Adrenal gland (tissue), 12 donors: ENCODE measurements around the gene ZMYND15. TPM values are rescaled to one million over a fixed set of nuclear protein-coding genes. Genes with fewer than 3 reads are reported as not detected.
A peak's percentile ranks its signal among the peaks of the same experiment; 100 is the strongest.

Experiments
- DNase-seq, 7 donors: peaks; one replicate each; pipeline ENCODE4 v3.0.0-alpha.2; 2019 to 2020
- H3K27ac ChIP-seq, 5 donors: fragments of 200-600 bp; sonication (generic) in 4 of 5; 1 replicate in 3 of 5; 2 replicates in 2 of 5; pipeline versions ENCODE4 v1.5.1 to v1.8.0; 2016 to 2020; ENCODE audit warnings: mild to moderate bottlenecking in 1 of 5
- H3K27me3 ChIP-seq: fragments of 200-600 bp; 2 replicates; pipeline ENCODE4 v1.8.0; 2021
- H3K36me3 ChIP-seq, 2 donors: fragments of 200-600 bp; replicated peaks in 1 of 2; 1 replicate in 1 of 2; 2 replicates in 1 of 2; pipeline versions ENCODE4 v1.5.1 to v1.8.0; 2018 to 2022
- H3K4me1 ChIP-seq, 2 donors: fragments of 200-600 bp; replicated peaks in 1 of 2; 1 replicate in 1 of 2; 2 replicates in 1 of 2; pipeline versions ENCODE4 v1.5.1 to v1.8.0; 2018 to 2021
- H3K4me3 ChIP-seq, 4 donors: fragments of 200-600 bp; sonication (generic) in 3 of 4; one replicate each; pipeline ENCODE4 v1.5.1; 2016 to 2018
- H3K9me3 ChIP-seq, 3 donors: fragments of 200-600 bp; sonication (generic) in 1 of 3; replicated peaks in 1 of 3; 1 replicate in 2 of 3; 2 replicates in 1 of 3; pipeline versions ENCODE4 v1.5.1 to v1.8.0; 2016 to 2021
- CTCF ChIP-seq, 6 experiments: fragments of 450-650 bp in 4 of 6; fragments of 200-600 bp in 2 of 6; sonication (generic) in 1 of 6; IDR thresholded peaks; 1 replicate in 5 of 6; 2 replicates in 1 of 6; pipeline versions ENCODE4 v1.5.1 to v1.8.0; 2016 to 2021; ENCODE audit warnings: antibody characterized with exemption in 6 of 6, mild to moderate bottlenecking in 2 of 6, moderate library complexity in 1 of 6
- POLR2A ChIP-seq, 2 donors: fragments of 450-650 bp; IDR thresholded peaks; one replicate each; pipeline ENCODE4 v1.6.1; 2017; ENCODE audit warnings: antibody characterized with exemption in 2 of 2, mild to moderate bottlenecking in 2 of 2, moderate library complexity in 1 of 2
- WGBS, 4 donors: extraction: QIAGEN DNeasy Blood & Tissue Kit in 2 of 4; methylation state at CpG; one replicate each; pipeline versions ENCODE4 v1.1.5 to v1.1.7; 2013 to 2017; 5-methylcytosine and 5-hydroxymethylcytosine counted together
- intact Hi-C, 2 donors: fragments of 100-400 bp; cut with DNase I; formaldehyde crosslinking; loops; one replicate each; pipeline versions ENCODE4 v1.14.1 to v1.15.0; 2022 to 2023
- polyA plus RNA-seq, 3 donors: library from polyadenylated mRNA; stranded (reverse); fragments of 200-250 nt in 2 of 3; fragments of 350-450 nt in 1 of 3; fragmentation: Illumina TruSeq in 1 of 3; extraction: RNeasy Lipid Tissue Mini Kit (QIAGEN cat#74804) in 1 of 3; gene quantifications; one replicate each; pipeline ENCODE4 v1.2.3, GENCODE V29; 2013 to 2014
- total RNA-seq, 9 donors: library from RNA; depleted of rRNA in 4 of 9; stranded (reverse); fragments of >200 nt in 4 of 9; fragments of 120-200 nt in 1 of 9; fragmentation: NEBNext Ultra II Directional in 1 of 9; extraction: Animal tissue kit (Norgen Biotek cat#: 25700) in 1 of 9; gene quantifications; one replicate each; pipeline versions ENCODE4 v1.1.0 to v1.2.4, GENCODE V29; 2013 to 2023
- donor health status: healthy with polysubstance abuse.
- donor health status: Bipolar disorder and iron deficiency.
- donor health status: DM: yes; HTN: yes; CAD: no.
- donor health status: DM: no; HTN: no; CAD: no.
- donor health status: DM: no; HTN: no; CAD: no.
- donor health status: DM: yes; HTN: yes; CAD: no.

Gene ZMYND15
- total and polyA plus RNA-seq, 12 donors = 0.18 to 8.4 (median 1.7) TPM

- Histone ChIP-seq H3K27ac (peak overlapping the region in 3 of 5 donors; percentile 67 to 90 (median 68)), H3K4me1 (peaks cover 0 to 12% of the 10 kb centered on the region in 2 donors), H3K4me3 (no peak overlapping the region), H3K36me3 (peaks cover 0 to 33% of the 10 kb centered on the region in 2 donors), H3K9me3 (no peaks in the 10 kb centered on the region), H3K27me3 (no peaks in the 10 kb centered on the region)
- no peak for TF ChIP-seq CTCF (IDR thresholded peaks at IDR 0.05)
- TF ChIP-seq POLR2A (IDR thresholded peaks at IDR 0.05) = no peak
- DNase-seq = no peak
- WGBS, 4 donors = 80 to 86% (median 86%) methylated on average over 10 of the region's 10 CpGs
- intact Hi-C loops = loop anchor here (5.0 to 10.0 kb wide), 3 partner anchors 76 to 173 kb away; partner anchors contain the start of gene PSMB6 (in 1 of the 2)
Observed at GRCh38 chr17:4719146-4719545, 20.5 kb upstream of the ZMYND15 start.

- peak overlapping the region in 4 of 5 donors; percentile 20 to 90 (median 68) for H3K27ac ChIP-seq
- no peak overlapping the region for H3K4me3 ChIP-seq
- intact Hi-C loops = loop anchor here (5.0 to 10.0 kb wide), 3 partner anchors 75 to 173 kb away; partner anchors contain the start of gene PSMB6 (in 1 of the 2)
- H3K27me3 ChIP-seq = no peaks in the 10 kb centered on the region
- H3K36me3 ChIP-seq = peaks cover 0 to 33% of the 10 kb centered on the region in 2 donors
- peak; percentile 73 to 90 (median 82) for DNase-seq
- H3K9me3 ChIP-seq = no peaks in the 10 kb centered on the region
- H3K4me1 ChIP-seq = peaks cover 0 to 12% of the 10 kb centered on the region in 2 donors
- 56 to 64% (median 56%) methylated on average over 9 to 15 of the region's 15 CpGs for WGBS, 4 donors
- TF ChIP-seq POLR2A (IDR thresholded peaks at IDR 0.05) = peak in 1 of 2 donors; percentile 33
- no peak for TF ChIP-seq CTCF (IDR thresholded peaks at IDR 0.05)
Observed at GRCh38 chr17:4719684-4720221, 19.9 kb upstream of the ZMYND15 start.

- Histone ChIP-seq H3K27ac (peak overlapping the region in 4 of 5 donors; percentile 9 to 90 (median 68)), H3K4me1 (peaks cover 0 to 12% of the 10 kb centered on the region in 2 donors), H3K27me3 (no peaks in the 10 kb centered on the region), H3K4me3 (no peak overlapping the region), H3K36me3 (peaks cover 0 to 31% of the 10 kb centered on the region in 2 donors), H3K9me3 (no peaks in the 10 kb centered on the region)
- intact Hi-C loops = no loop called here
- DNase-seq = no peak
- WGBS, 4 donors = 94 to 96% (median 95%) methylated on average over 7 of the region's 7 CpGs
- TF ChIP-seq POLR2A (IDR thresholded peaks at IDR 0.05) (no peak), CTCF (IDR thresholded peaks at IDR 0.05) (no peak)
Observed at GRCh38 chr17:4720787-4721186, 18.8 kb upstream of the ZMYND15 start.

- 45 to 58% (median 51%) methylated on average over 16 to 20 of the region's 20 CpGs for WGBS, 4 donors
- H3K9me3 ChIP-seq = no peaks in the 10 kb centered on the region
- DNase-seq = peak; percentile 66 to 91 (median 82)
- H3K27me3 ChIP-seq = no peaks in the 10 kb centered on the region
- H3K27ac ChIP-seq = peak overlapping the region; percentile 9 to 90 (median 67)
- intact Hi-C loops = no loop called here
- H3K4me3 ChIP-seq = no peak overlapping the region
- peaks cover 0 to 26% of the 10 kb centered on the region in 2 donors for H3K36me3 ChIP-seq
- TF ChIP-seq POLR2A (IDR thresholded peaks at IDR 0.05) (peak in 1 of 2 donors; percentile 37), CTCF (IDR thresholded peaks at IDR 0.05) (no peak)
- peaks cover 0 to 12% of the 10 kb centered on the region in 2 donors for H3K4me1 ChIP-seq
Observed at GRCh38 chr17:4721203-4722135, 18.2 kb upstream of the ZMYND15 start.
